ENCODE results near the gene HMGN1.

HMGN1 gene

DNA sequence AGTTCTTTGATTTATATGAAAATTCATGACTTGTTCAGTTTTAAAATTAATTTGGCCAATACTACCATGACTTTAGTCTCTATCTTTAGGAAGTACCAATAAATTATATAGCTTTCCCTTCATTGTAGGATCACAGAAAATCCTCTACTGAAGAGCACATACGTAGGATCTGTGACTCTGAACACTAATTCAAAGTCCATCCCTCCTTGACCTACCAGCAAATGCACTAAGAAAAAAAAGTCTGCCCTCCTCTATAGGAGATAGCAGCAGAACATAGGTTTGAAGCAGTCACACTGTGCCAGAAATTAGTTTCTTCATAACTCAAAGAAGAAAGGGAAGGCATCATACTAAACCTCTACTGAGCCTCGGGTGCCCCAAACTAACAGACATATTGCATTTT is 52.0 kb downstream of the HMGN1 start:
- no peak for DNase-seq (ENCODE audit: low spot score)
